Hepatocyte (in vitro differentiated cells): Measurements from ENCODE around the gene TUT7. TPM values are rescaled to one million over a fixed set of nuclear protein-coding genes. Genes with fewer than 3 reads are reported as not detected.

ENCODE experiments used
- DNase-seq: peaks from one replicate; pipeline ENCODE4 v3.0.0-alpha.2; 2016; ENCODE audit warnings: low spot score
- H2AFZ ChIP-seq: fragments of 200-600 bp; sonication (generic); 2 replicates; pipeline ENCODE4 v1.6.0; 2016; ENCODE audit warnings: antibody characterized with exemption, mild to moderate bottlenecking
- H3K27ac ChIP-seq: fragments of 200-600 bp; sonication (generic); 2 replicates; pipeline ENCODE4 v1.5.1; 2016; ENCODE audit warnings: mild to moderate bottlenecking
- H3K27me3 ChIP-seq: fragments of 200-600 bp; sonication (generic); 2 replicates; pipeline ENCODE4 v1.6.1; 2016
- H3K36me3 ChIP-seq: fragments of 200-600 bp; sonication (generic); replicated peaks from 2 replicates; pipeline ENCODE4 v1.5.1; 2016; ENCODE audit warnings: low read depth; ENCODE audit not compliant: insufficient read depth
- H3K4me1 ChIP-seq: fragments of 200-600 bp; sonication (generic); 2 replicates; pipeline ENCODE4 v1.5.1; 2016; ENCODE audit warnings: mild to moderate bottlenecking, moderate library complexity; ENCODE audit not compliant: insufficient read depth
- H3K4me2 ChIP-seq: fragments of 200-600 bp; sonication (generic); 2 replicates; pipeline ENCODE4 v1.6.0; 2016
- H3K4me3 ChIP-seq: fragments of 200-600 bp; sonication (generic); 2 replicates; pipeline ENCODE4 v1.5.1; 2016; ENCODE audit warnings: mild to moderate bottlenecking
- H3K79me2 ChIP-seq: fragments of 200-600 bp; sonication (generic); 2 replicates; pipeline ENCODE4 v1.6.0; 2017; ENCODE audit warnings: mild to moderate bottlenecking
- H3K9me2 ChIP-seq: fragments of 200-600 bp; sonication (generic); replicated peaks from 2 replicates; pipeline ENCODE4 v1.6.0; 2017; ENCODE audit warnings: mild to moderate bottlenecking; ENCODE audit not compliant: insufficient read depth
- H3K9me3 ChIP-seq: fragments of 200-600 bp; sonication (generic); 2 replicates; pipeline ENCODE4 v1.5.1; 2016; ENCODE audit warnings: low read depth, mild to moderate bottlenecking
- H4K20me1 ChIP-seq: fragments of 200-600 bp; sonication (generic); 2 replicates; pipeline ENCODE4 v1.6.0; 2016; ENCODE audit warnings: mild to moderate bottlenecking; ENCODE audit not compliant: insufficient read depth, poor library complexity, severe bottlenecking
- EZH2 ChIP-seq: fragments of 200-600 bp; sonication (generic); IDR thresholded peaks from 2 replicates; pipeline ENCODE4 v1.6.1; 2016; ENCODE audit warnings: antibody characterized with exemption, mild to moderate bottlenecking, borderline replicate concordance
- EZH2phosphoT487 ChIP-seq: fragments of 200-600 bp; sonication (generic); IDR thresholded peaks from one replicate; pipeline ENCODE4 v1.6.1; 2018; ENCODE audit warnings: antibody characterized with exemption, mild to moderate bottlenecking, low read depth, moderate library complexity; ENCODE audit not compliant: unreplicated experiment, severe bottlenecking
- WGBS: methylation state at CpG from one replicate; pipeline ENCODE4 v1.1.6; 2016; ENCODE audit warnings: low lambda C conversion rate; ENCODE audit errors: missing lambda C conversion rate; 5-methylcytosine and 5-hydroxymethylcytosine counted together
- polyA plus RNA-seq: library from polyadenylated mRNA; unstranded; fragments of >200 nt; fragmentation: Nextera tagmentation; extraction: Ambion mirVana; gene quantifications from 2 replicates; pipeline ENCODE4 v1.2.1, GENCODE V29; 2016
- total RNA-seq: library from RNA; depleted of rRNA; stranded (reverse); fragments of >200 nt; gene quantifications from 2 replicates; pipeline ENCODE4 v1.2.3, GENCODE V29; 2014
- TF ChIP-seq, protein P1 (sequence below): fragments of 200-600 bp; sonication (generic); IDR thresholded peaks from 2 replicates; pipeline ENCODE4 v1.5.1; 2016; ENCODE audit warnings: antibody characterized with exemption, mild to moderate bottlenecking; ENCODE audit not compliant: poor library complexity

TUT7 gene
- total and polyA plus RNA-seq, 2 experiments from 2014 or later = 21.5 to 33.1 TPM

DNA sequence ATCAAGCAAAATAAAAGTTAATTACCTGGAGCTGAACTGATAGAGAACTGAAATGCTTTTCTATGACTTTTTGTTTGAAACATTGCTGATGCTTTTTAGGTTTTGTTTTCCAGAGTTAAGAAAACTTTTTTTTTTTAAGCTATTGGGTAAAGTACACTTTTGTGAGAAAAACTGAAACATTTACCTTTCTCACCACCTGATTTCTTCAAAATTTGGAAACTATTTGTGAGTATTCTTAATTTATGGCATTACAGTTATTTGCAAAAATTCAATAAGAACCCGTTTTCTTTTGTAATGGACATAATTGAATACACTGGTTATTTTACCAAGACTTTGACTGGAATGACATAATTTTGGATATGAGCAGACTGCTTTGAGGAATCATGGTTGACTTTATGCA, 101.3 kb downstream of the TUT7 start:
- H3K4me3 ChIP-seq = no peak overlapping the region
- H3K9me2 ChIP-seq = no peaks in the 10 kb centered on the region
- no peaks in the 10 kb centered on the region for H3K4me1 ChIP-seq
- H2AFZ ChIP-seq = no peak overlapping the region
- TF ChIP-seq, protein P1, sequence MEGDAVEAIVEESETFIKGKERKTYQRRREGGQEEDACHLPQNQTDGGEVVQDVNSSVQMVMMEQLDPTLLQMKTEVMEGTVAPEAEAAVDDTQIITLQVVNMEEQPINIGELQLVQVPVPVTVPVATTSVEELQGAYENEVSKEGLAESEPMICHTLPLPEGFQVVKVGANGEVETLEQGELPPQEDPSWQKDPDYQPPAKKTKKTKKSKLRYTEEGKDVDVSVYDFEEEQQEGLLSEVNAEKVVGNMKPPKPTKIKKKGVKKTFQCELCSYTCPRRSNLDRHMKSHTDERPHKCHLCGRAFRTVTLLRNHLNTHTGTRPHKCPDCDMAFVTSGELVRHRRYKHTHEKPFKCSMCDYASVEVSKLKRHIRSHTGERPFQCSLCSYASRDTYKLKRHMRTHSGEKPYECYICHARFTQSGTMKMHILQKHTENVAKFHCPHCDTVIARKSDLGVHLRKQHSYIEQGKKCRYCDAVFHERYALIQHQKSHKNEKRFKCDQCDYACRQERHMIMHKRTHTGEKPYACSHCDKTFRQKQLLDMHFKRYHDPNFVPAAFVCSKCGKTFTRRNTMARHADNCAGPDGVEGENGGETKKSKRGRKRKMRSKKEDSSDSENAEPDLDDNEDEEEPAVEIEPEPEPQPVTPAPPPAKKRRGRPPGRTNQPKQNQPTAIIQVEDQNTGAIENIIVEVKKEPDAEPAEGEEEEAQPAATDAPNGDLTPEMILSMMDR = no peak
- TF ChIP-seq EZH2 (no peak), EZH2phosphoT487 (no peak)
- no peaks in the 10 kb centered on the region for H3K36me3 ChIP-seq
- DNase-seq = no peak
- no peaks in the 10 kb centered on the region for H4K20me1 ChIP-seq
- no peak overlapping the region for H3K27ac ChIP-seq
- H3K4me2 ChIP-seq = no peak overlapping the region
- H3K79me2 ChIP-seq = no peaks in the 10 kb centered on the region
- 89% methylated on average over 1 of the region's 1 CpG for WGBS
- no peaks in the 10 kb centered on the region for H3K9me3 ChIP-seq
- H3K27me3 ChIP-seq = no peaks in the 10 kb centered on the region

DNA sequence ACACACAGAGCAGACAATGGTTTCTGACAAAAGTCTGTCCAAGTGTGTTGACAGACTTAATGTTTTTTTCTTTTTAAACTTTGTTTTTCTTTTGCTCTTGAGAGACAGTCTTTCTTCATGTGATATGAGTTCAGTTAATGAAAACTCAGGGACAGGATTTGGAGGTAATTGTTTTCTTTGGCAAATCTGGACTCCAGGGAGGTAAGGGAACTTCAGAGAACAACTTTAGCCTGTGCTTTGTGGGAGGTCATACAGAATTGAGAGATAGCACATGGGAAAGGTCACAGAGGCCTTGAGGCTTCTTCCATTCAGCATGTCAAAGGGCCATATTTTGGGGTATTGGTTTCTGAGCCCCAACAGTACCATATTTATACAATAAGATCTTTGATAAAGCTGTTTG, 104.1 kb downstream of the TUT7 start:
- no peak overlapping the region for H3K4me3 ChIP-seq
- H3K4me1 ChIP-seq = no peaks in the 10 kb centered on the region
- no peaks in the 10 kb centered on the region for H3K79me2 ChIP-seq
- H2AFZ ChIP-seq = no peak overlapping the region
- H3K9me3 ChIP-seq = no peaks in the 10 kb centered on the region
- H3K27me3 ChIP-seq = no peaks in the 10 kb centered on the region
- no peaks in the 10 kb centered on the region for H3K36me3 ChIP-seq
- H4K20me1 ChIP-seq = no peaks in the 10 kb centered on the region
- H3K9me2 ChIP-seq = no peaks in the 10 kb centered on the region
- no peak for DNase-seq
- no peak overlapping the region for H3K4me2 ChIP-seq
- TF ChIP-seq EZH2 (no peak), EZH2phosphoT487 (no peak)
- TF ChIP-seq, protein P1 = no peak
- H3K27ac ChIP-seq = no peak overlapping the region

GRCh38 chr9:86248746-86249145, 105.5 kb downstream of the TUT7 start:
- no peak overlapping the region for H2AFZ ChIP-seq
- no peaks in the 10 kb centered on the region for H3K27me3 ChIP-seq
- no peak for TF ChIP-seq EZH2phosphoT487
- TF ChIP-seq EZH2 = no peak
- TF ChIP-seq, protein P1 = no peak
- H3K9me2 ChIP-seq = no peaks in the 10 kb centered on the region
- no peak overlapping the region for H3K4me3 ChIP-seq
- H3K4me2 ChIP-seq = no peak overlapping the region
- no peaks in the 10 kb centered on the region for H3K4me1 ChIP-seq
- no peak overlapping the region for H3K27ac ChIP-seq
- no peaks in the 10 kb centered on the region for H3K36me3 ChIP-seq
- no peaks in the 10 kb centered on the region for H3K9me3 ChIP-seq
- H3K79me2 ChIP-seq = no peaks in the 10 kb centered on the region
- H4K20me1 ChIP-seq = no peaks in the 10 kb centered on the region
- DNase-seq = no peak
- 86% methylated on average over 4 of the region's 4 CpGs for WGBS

- H3K4me2 ChIP-seq = no peak overlapping the region
These were observed 107.5 kb downstream of the TUT7 start for GRCh38 chr9:86246752-86247161.

More at GRCh38 chr9:86246752-86247161, 107.5 kb downstream of the TUT7 start:
- Histone ChIP-seq H3K36me3 (no peaks in the 10 kb centered on the region), H3K4me3 (no peak overlapping the region), H3K9me3 (no peaks in the 10 kb centered on the region), H3K27me3 (no peaks in the 10 kb centered on the region), H3K27ac (no peak overlapping the region), H4K20me1 (no peaks in the 10 kb centered on the region), H3K79me2 (no peaks in the 10 kb centered on the region), H3K9me2 (no peaks in the 10 kb centered on the region), H2AFZ (no peak overlapping the region), H3K4me1 (no peaks in the 10 kb centered on the region)
- DNase-seq = no peak
- TF ChIP-seq, protein P1 = no peak
- TF ChIP-seq EZH2 (no peak), EZH2phosphoT487 (no peak)
- WGBS = 58% methylated on average over 6 of the region's 6 CpGs
